Measurements from ENCODE around the gene KRT25. TPM values are rescaled to one million over a fixed set of nuclear protein-coding genes. Genes with fewer than 3 reads are reported as not detected.

KRT25 gene, protein sequence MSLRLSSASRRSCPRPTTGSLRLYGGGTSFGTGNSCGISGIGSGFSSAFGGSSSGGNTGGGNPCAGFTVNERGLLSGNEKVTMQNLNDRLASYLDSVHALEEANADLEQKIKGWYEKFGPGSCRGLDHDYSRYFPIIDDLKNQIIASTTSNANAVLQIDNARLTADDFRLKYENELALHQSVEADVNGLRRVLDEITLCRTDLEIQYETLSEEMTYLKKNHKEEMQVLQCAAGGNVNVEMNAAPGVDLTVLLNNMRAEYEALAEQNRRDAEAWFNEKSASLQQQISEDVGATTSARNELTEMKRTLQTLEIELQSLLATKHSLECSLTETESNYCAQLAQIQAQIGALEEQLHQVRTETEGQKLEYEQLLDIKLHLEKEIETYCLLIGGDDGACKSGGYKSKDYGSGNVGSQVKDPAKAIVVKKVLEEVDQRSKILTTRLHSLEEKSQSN
- total RNA-seq = under 1 TPM in 1 of 2 donors, not detected in 1; 0.40 TPM
- polyA plus RNA-seq (ENCODE audit: insufficient read length in 2 of 2) = under 1 TPM in 1 of 2 donors, not detected in 1; 0.15 TPM
- long read RNA-seq, donor 1 = 0 reads
- long read RNA-seq, donor 2 = 0 reads
- long read RNA-seq, donor 3 = 0 reads
- long read RNA-seq, donor 4 = 0 reads

DNA sequence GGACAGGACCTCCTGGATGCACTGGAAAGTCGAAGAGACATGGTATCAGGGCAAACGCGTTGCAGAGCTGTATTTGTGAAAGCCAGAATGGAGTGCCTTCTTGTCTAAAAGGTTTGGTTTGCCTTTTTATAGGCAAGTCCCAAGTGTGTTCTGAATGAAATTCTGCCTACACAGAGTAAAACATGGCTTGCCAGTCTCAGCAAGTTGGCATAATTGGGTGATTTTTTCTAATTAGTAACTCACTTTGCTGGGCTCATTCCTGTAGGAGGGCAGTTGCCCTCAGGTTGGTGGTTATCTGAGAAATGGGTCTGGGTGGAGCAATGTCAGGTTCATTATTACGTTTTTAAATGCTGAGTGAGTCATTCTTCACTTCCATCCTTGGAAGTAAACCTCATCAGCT, at the start of gene KRT25:
Gene KRT25 (minus strand): TSS at position 101 of the 400 bp plus-strand sequence. CDS start 60 bp downstream, at position 41.
- no peaks in the 10 kb centered on the region for H3K27me3 ChIP-seq (ENCODE audit: control insufficient read depth, insufficient read depth, low read length)
- H3K9me3 ChIP-seq (ENCODE audit: control insufficient read depth, insufficient read depth, low read length) = peaks cover 2% of the 10 kb centered on the region
- no peaks in the 10 kb centered on the region for H3K36me3 ChIP-seq (ENCODE audit: control insufficient read depth, insufficient read depth, low read length)
- no peak within 1 kb of the TSS for H3K4me3 ChIP-seq (ENCODE audit: low read depth, low read length)
- H3K27ac ChIP-seq (ENCODE audit: low read depth, low read length) = no peak within 1 kb of the TSS
- WGBS (ENCODE audit: insufficient coverage) = 90% methylated on average over 3 of the region's 4 CpGs
- peak in 1 of 6 donors; percentile 5 for DNase-seq (ENCODE audit: low read depth in 4 of 6, low spot score in 6 of 6)
- no peaks in the 10 kb centered on the region for H3K4me1 ChIP-seq (ENCODE audit: control insufficient read depth, insufficient read depth, low read length)

DNA sequence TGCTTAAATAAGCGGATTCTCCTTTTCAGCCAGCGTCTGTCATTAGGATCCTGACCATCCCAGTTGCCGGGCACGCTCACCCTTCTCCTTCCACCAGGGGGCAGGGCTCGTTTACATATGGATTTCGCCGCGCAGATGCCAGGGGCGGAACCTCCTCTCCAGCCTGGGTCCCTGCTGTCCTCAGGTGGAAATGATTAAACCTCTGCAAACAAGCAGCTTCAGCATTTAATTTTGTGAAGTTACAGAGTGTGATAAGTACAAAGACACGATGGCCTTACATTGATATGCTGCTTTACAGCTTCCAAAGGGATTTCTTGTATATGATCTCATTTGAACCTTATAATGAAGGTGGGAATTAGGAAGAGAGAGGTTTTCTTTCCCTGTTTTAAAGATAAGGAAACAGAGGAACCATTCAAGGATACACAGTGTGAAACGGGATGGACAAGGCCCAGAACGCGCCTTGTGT, 48.5 kb upstream of the KRT25 start:
- WGBS (ENCODE audit: insufficient coverage) = 0% methylated on average over 4 of the region's 13 CpGs
- peak in 5 of 6 donors; percentile 43 to 93 (median 47) for DNase-seq (ENCODE audit: low read depth in 4 of 6, low spot score in 6 of 6)
- Histone ChIP-seq H3K9me3 (ENCODE audit: control insufficient read depth, insufficient read depth, low read length) (no peaks in the 10 kb centered on the region), H3K36me3 (ENCODE audit: control insufficient read depth, insufficient read depth, low read length) (no peaks in the 10 kb centered on the region), H3K4me3 (ENCODE audit: low read depth, low read length) (no peak overlapping the region), H3K4me1 (ENCODE audit: control insufficient read depth, insufficient read depth, low read length) (peaks cover 6% of the 10 kb centered on the region), H3K27me3 (ENCODE audit: control insufficient read depth, insufficient read depth, low read length) (peaks cover 45% of the 10 kb centered on the region), H3K27ac (ENCODE audit: low read depth, low read length) (no peak overlapping the region)

DNA sequence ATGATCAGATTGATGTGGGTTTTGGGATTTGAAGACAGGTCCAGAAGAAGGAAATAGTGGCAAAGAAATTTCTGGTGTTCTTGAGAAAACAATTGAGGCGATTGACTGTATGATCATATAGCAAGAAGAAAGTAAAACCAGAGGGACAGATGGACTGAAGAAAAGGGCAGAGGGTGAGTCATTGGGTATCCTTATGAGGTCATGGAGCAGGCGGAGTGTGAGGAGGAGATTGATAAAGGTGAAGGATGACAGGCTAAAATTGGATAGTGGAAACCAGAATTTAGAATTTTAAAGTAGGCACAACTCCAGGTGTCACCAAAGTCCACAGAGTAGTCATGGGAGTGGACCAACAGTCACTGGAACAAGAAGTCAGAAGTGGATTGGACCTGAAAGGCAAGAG, 46.0 kb upstream of the KRT25 start:
- no peaks in the 10 kb centered on the region for H3K36me3 ChIP-seq (ENCODE audit: control insufficient read depth, insufficient read depth, low read length)
- H3K4me3 ChIP-seq (ENCODE audit: low read depth, low read length) = no peak overlapping the region
- H3K4me1 ChIP-seq (ENCODE audit: control insufficient read depth, insufficient read depth, low read length) = peaks cover 6% of the 10 kb centered on the region
- H3K9me3 ChIP-seq (ENCODE audit: control insufficient read depth, insufficient read depth, low read length) = no peaks in the 10 kb centered on the region
- no peak for DNase-seq (ENCODE audit: low read depth in 4 of 6, low spot score in 6 of 6)
- WGBS (ENCODE audit: insufficient coverage) = 85% methylated on average over 2 of the region's 2 CpGs
- H3K27me3 ChIP-seq (ENCODE audit: control insufficient read depth, insufficient read depth, low read length) = peaks cover 43% of the 10 kb centered on the region
- H3K27ac ChIP-seq (ENCODE audit: low read depth, low read length) = no peak overlapping the region

DNA sequence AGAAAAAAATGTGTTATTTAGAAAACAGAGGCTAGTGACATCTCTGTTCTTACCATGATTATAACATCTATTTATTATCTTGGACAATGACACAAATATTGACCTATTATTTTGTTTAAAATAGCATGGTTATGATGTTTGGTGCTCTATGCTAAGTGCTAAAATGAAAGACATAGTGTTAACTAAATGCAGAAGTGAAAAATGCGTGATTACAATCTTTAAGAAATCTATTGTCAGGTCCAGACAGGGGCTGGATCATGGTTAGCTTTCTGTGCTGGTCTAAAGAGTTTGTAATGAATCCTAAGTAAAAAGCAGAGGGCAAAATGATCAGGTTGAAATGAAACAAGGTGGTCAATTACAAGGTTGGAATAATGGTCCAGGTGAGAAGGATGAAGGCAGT, 45.2 kb upstream of the KRT25 start:
- Histone ChIP-seq H3K4me3 (ENCODE audit: low read depth, low read length) (no peak overlapping the region), H3K4me1 (ENCODE audit: control insufficient read depth, insufficient read depth, low read length) (peaks cover 6% of the 10 kb centered on the region), H3K36me3 (ENCODE audit: control insufficient read depth, insufficient read depth, low read length) (no peaks in the 10 kb centered on the region), H3K27me3 (ENCODE audit: control insufficient read depth, insufficient read depth, low read length) (peaks cover 37% of the 10 kb centered on the region), H3K27ac (ENCODE audit: low read depth, low read length) (no peak overlapping the region), H3K9me3 (ENCODE audit: control insufficient read depth, insufficient read depth, low read length) (no peaks in the 10 kb centered on the region)
- no peak for DNase-seq (ENCODE audit: low read depth in 4 of 6, low spot score in 6 of 6)
- 50% methylated on average over 1 of the region's 1 CpG for WGBS (ENCODE audit: insufficient coverage)

DNA sequence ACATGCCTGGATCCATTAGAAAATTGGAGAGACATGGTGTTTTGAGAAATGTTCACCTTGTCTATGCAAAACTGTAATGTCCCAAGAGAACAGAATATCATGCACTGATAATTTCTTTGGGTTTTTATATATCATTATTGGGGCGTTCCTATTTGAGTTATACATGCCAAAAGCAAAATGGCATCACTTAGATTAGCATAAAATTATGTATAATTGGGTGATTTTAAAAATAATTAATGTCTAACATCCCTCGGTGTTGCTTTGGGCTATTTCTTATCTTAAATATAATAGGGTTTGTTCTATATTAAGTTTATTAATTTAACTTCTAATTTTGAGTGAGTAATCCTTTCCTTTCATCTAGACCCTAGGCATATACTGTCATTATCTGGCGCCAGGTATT, 44.7 kb upstream of the KRT25 start, which contains the start of gene KRT28:
Gene KRT28 (minus strand): TSS at position 101 of the 400 bp plus-strand sequence. CDS start 66 bp downstream, at position 35.
- no CpG with 5 or more reads among the region's 3 CpGs for WGBS (ENCODE audit: insufficient coverage)
- Histone ChIP-seq H3K27ac (ENCODE audit: low read depth, low read length) (no peak within 1 kb of the TSS), H3K4me3 (ENCODE audit: low read depth, low read length) (no peak within 1 kb of the TSS), H3K27me3 (ENCODE audit: control insufficient read depth, insufficient read depth, low read length) (peaks cover 32% of the 10 kb centered on the region), H3K9me3 (ENCODE audit: control insufficient read depth, insufficient read depth, low read length) (no peaks in the 10 kb centered on the region), H3K36me3 (ENCODE audit: control insufficient read depth, insufficient read depth, low read length) (no peaks in the 10 kb centered on the region), H3K4me1 (ENCODE audit: control insufficient read depth, insufficient read depth, low read length) (peaks cover 6% of the 10 kb centered on the region)
- no peak for DNase-seq (ENCODE audit: low read depth in 4 of 6, low spot score in 6 of 6)

DNA sequence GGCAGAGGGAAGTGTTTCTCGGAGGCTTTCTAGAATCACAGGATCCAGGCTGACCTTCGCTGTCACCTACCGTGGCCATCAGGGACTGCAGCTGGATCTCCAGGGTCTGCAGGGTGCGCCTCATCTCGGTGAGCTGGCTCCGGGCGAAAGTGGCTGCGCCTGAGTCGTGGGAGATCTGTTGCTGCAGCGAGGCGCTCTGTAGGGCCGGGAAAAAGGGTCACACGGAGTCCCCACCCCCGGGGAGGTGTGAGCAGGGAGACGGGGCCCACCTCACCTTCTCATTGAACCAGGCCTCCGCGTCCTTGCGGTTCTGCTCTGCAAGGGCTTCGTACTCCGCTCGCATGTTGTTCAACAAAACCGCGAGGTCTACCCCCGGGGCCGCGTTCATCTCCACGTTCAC, 41.7 kb upstream of the KRT25 start:
- WGBS (ENCODE audit: insufficient coverage) = 74% methylated on average over 25 of the region's 27 CpGs
- no peaks in the 10 kb centered on the region for H3K36me3 ChIP-seq (ENCODE audit: control insufficient read depth, insufficient read depth, low read length)

DNA sequence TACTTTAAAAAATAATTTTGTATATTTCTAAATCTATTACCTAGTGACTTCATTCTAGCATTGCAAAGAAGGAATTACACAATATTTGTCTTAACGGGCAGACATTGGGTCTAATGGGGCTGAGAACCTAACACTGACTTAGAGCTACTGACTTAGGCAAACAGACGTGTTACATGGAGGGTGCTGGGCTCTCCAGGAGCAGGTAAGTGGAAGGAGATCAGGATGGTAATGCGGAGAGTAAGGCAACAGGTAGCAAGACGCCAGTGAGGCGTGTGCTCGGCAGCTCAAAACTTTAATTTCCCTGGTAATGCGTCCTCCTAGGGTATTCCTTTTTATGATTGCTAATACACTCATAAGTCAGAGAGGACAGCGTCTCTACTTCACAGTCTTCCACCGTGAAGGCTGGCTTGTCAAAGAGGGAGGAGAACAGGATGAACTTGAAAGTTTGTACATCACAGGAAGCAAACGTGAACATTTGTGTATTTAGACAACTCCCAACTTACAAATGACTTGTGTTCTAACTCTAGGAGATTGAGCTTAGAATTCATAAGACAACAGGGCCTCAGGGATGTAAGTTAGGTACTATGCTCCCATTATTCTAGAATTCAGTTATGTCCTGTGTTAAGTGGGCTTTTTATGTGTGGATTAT, 40.0 kb upstream of the KRT25 start:
- no peak for DNase-seq (ENCODE audit: low read depth in 4 of 6, low spot score in 6 of 6)
- no peaks in the 10 kb centered on the region for H3K36me3 ChIP-seq (ENCODE audit: control insufficient read depth, insufficient read depth, low read length)
- no peak overlapping the region for H3K27ac ChIP-seq (ENCODE audit: low read depth, low read length)
- H3K9me3 ChIP-seq (ENCODE audit: control insufficient read depth, insufficient read depth, low read length) = no peaks in the 10 kb centered on the region
- H3K27me3 ChIP-seq (ENCODE audit: control insufficient read depth, insufficient read depth, low read length) = peaks cover 13% of the 10 kb centered on the region
- H3K4me3 ChIP-seq (ENCODE audit: low read depth, low read length) = no peak overlapping the region
- WGBS (ENCODE audit: insufficient coverage) = 80% methylated on average over 1 of the region's 10 CpGs
- H3K4me1 ChIP-seq (ENCODE audit: control insufficient read depth, insufficient read depth, low read length) = no peaks in the 10 kb centered on the region

More for the DNA sequence above, 41.7 kb upstream of the KRT25 start:
- DNase-seq (ENCODE audit: low read depth in 4 of 6, low spot score in 6 of 6) = no peak
- H3K27me3 ChIP-seq (ENCODE audit: control insufficient read depth, insufficient read depth, low read length) = peaks cover 23% of the 10 kb centered on the region
- H3K4me1 ChIP-seq (ENCODE audit: control insufficient read depth, insufficient read depth, low read length) = no peaks in the 10 kb centered on the region
- no peak overlapping the region for H3K27ac ChIP-seq (ENCODE audit: low read depth, low read length)
- H3K9me3 ChIP-seq (ENCODE audit: control insufficient read depth, insufficient read depth, low read length) = no peaks in the 10 kb centered on the region
- H3K4me3 ChIP-seq (ENCODE audit: low read depth, low read length) = no peak overlapping the region

DNA sequence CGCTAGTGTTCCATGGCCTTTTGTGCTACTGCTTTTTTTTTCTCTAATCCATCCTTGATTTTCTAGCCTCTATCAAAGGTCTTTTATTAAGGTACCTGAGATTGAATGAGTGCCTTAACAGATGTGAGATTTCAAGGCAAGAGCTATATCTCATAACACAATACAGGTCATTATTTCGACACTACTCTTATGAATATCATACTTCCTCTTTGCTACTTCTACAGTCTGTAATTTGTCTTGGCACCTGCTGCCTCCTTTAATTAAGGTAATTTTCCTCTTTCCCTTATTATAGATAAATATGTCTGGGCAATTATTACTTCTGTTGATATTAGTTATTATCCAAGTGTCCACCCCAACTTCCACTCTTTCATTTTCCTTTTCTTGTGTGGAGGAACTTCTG, 39.3 kb upstream of the KRT25 start:
- H3K4me1 ChIP-seq (ENCODE audit: control insufficient read depth, insufficient read depth, low read length) = no peaks in the 10 kb centered on the region
- no peak overlapping the region for H3K27ac ChIP-seq (ENCODE audit: low read depth, low read length)
- no peaks in the 10 kb centered on the region for H3K9me3 ChIP-seq (ENCODE audit: control insufficient read depth, insufficient read depth, low read length)
- no peak overlapping the region for H3K4me3 ChIP-seq (ENCODE audit: low read depth, low read length)
- H3K27me3 ChIP-seq (ENCODE audit: control insufficient read depth, insufficient read depth, low read length) = peaks cover 8% of the 10 kb centered on the region
- no CpG with 5 or more reads among the region's 2 CpGs for WGBS (ENCODE audit: insufficient coverage)
- H3K36me3 ChIP-seq (ENCODE audit: control insufficient read depth, insufficient read depth, low read length) = no peaks in the 10 kb centered on the region
- peak in 1 of 6 donors; percentile 4 for DNase-seq (ENCODE audit: low read depth in 4 of 6, low spot score in 6 of 6)

DNA sequence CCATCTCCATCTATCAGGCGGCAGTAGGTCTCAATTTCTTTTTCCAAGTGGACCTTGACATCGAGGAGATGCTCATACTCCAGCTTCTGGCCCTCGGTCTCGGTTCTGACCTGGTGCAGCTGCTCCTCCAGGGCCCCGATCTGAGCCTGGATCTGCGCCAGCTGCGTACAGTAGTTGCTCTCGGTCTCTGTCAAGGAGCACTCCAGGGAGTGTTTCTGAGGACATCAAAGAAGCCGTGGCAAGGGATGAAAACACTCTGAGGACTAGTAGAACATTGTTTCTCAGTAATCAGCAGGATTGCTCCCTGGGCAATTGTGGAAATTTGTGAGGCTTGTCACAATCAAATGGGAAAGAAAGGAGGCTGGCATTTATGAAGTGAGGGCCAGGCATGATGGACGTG, 38.7 kb upstream of the KRT25 start:
- H3K36me3 ChIP-seq (ENCODE audit: control insufficient read depth, insufficient read depth, low read length) = no peaks in the 10 kb centered on the region
- H3K27ac ChIP-seq (ENCODE audit: low read depth, low read length) = no peak overlapping the region
- peak in 1 of 6 donors; percentile 63 for DNase-seq (ENCODE audit: low read depth in 4 of 6, low spot score in 6 of 6)
- no peaks in the 10 kb centered on the region for H3K4me1 ChIP-seq (ENCODE audit: control insufficient read depth, insufficient read depth, low read length)
- no peaks in the 10 kb centered on the region for H3K9me3 ChIP-seq (ENCODE audit: control insufficient read depth, insufficient read depth, low read length)
- no peak overlapping the region for H3K4me3 ChIP-seq (ENCODE audit: low read depth, low read length)
- 48% methylated on average over 9 of the region's 10 CpGs for WGBS (ENCODE audit: insufficient coverage)
- H3K27me3 ChIP-seq (ENCODE audit: control insufficient read depth, insufficient read depth, low read length) = peaks cover 6% of the 10 kb centered on the region

All from spinal cord (tissue), 10 donors.